Fibroblast of lung (primary cell): ENCODE measurements around the gene IQSEC3.

Source experiments
- CTCF ChIP-seq, 2 donors: IDR thresholded peaks in 1 of 2; conservative IDR thresholded peaks in 1 of 2; 1 replicate in 1 of 2; 2 replicates in 1 of 2; pipeline ENCODE4 v1.5.1; 2011 to 2012; ENCODE audit warnings: low read length in 2 of 2, control low read depth in 1 of 2, inconsistent platforms in 1 of 2, low read depth in 1 of 2, mild to moderate bottlenecking in 1 of 2
- EZH2 ChIP-seq: IDR thresholded peaks from 2 replicates; pipeline ENCODE4 v1.5.1; 2012; ENCODE audit warnings: low read length, control low read depth, mild to moderate bottlenecking; ENCODE audit errors: missing control alignments

GRCh38 chr12:205026-205425, 138.5 kb downstream of the IQSEC3 start:
- TF ChIP-seq CTCF (conservative IDR thresholded peaks at IDR 0.05 in 1 of 2, IDR thresholded peaks at IDR 0.05 in 1 of 2; ENCODE audit: low read depth in 1 of 2, low read length in 2 of 2) = no peak
- no peak for TF ChIP-seq EZH2
